Stomach (tissue), 4 donors: ENCODE measurements around the gene SORCS3.

Source experiments
- POLR2A ChIP-seq, 4 donors: fragments of 450-650 bp; IDR thresholded peaks; one replicate each; pipeline ENCODE4 v1.6.1; 2016; ENCODE audit warnings: antibody characterized with exemption in 4 of 4, control low read depth in 2 of 4, mild to moderate bottlenecking in 1 of 4, moderate library complexity in 1 of 4
- TF ChIP-seq, protein P1 (sequence below), 7 experiments: fragments of 450-650 bp in 4 of 7; fragments of 200-600 bp in 3 of 7; sonication (generic) in 3 of 7; IDR thresholded peaks; one replicate each; pipeline ENCODE4 v1.5.1; 2016 to 2019; ENCODE audit warnings: antibody characterized with exemption in 7 of 7, control low read depth in 2 of 7, mild to moderate bottlenecking in 1 of 7

- TF ChIP-seq POLR2A (IDR thresholded peaks at IDR 0.05) = no peak
- TF ChIP-seq, protein P1, sequence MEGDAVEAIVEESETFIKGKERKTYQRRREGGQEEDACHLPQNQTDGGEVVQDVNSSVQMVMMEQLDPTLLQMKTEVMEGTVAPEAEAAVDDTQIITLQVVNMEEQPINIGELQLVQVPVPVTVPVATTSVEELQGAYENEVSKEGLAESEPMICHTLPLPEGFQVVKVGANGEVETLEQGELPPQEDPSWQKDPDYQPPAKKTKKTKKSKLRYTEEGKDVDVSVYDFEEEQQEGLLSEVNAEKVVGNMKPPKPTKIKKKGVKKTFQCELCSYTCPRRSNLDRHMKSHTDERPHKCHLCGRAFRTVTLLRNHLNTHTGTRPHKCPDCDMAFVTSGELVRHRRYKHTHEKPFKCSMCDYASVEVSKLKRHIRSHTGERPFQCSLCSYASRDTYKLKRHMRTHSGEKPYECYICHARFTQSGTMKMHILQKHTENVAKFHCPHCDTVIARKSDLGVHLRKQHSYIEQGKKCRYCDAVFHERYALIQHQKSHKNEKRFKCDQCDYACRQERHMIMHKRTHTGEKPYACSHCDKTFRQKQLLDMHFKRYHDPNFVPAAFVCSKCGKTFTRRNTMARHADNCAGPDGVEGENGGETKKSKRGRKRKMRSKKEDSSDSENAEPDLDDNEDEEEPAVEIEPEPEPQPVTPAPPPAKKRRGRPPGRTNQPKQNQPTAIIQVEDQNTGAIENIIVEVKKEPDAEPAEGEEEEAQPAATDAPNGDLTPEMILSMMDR (IDR thresholded peaks at IDR 0.05) = no peak
Measured at GRCh38 chr10:105068497-105068896, 427.4 kb downstream of the SORCS3 start.
